Measurements from ENCODE around the gene PKP3.
A peak's percentile ranks its signal among the peaks of the same experiment; 100 is the strongest.

PKP3 gene

DNA sequence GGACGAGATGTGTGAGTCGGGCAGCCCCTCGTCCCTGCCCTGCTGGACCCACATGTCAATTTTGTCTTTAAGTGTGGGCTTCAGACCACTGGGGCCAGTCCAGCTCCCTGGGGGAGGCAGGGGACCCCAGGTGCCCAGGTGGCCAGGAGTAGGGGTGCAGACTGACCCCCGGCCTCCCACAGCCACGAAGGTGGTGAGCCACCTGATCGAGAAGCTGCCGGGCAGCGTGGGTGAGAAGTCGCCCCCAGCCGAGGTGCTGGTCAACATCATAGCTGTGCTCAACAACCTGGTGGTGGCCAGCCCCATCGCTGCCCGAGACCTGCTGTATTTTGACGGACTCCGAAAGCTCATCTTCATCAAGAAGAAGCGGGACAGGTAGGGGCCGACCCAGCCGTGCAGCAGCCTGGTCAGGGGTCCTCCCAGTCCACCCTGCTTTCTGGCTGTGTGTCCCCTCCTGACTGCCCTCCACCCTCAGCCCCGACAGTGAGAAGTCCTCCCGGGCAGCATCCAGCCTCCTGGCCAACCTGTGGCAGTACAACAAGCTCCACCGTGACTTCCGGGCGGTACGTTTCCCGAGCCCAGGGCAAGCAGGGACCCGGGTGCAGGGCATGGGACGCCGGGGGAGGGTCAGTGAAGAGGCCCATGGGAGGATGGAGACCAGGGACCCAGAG is 9.9 kb downstream of the PKP3 start:
- no peak for DNase-seq (ENCODE audit: low read depth)
- H3K4me3 ChIP-seq (ENCODE audit: control insufficient read depth, low read depth, low read length), result no peak overlapping the region
- TF ChIP-seq, protein P1, sequence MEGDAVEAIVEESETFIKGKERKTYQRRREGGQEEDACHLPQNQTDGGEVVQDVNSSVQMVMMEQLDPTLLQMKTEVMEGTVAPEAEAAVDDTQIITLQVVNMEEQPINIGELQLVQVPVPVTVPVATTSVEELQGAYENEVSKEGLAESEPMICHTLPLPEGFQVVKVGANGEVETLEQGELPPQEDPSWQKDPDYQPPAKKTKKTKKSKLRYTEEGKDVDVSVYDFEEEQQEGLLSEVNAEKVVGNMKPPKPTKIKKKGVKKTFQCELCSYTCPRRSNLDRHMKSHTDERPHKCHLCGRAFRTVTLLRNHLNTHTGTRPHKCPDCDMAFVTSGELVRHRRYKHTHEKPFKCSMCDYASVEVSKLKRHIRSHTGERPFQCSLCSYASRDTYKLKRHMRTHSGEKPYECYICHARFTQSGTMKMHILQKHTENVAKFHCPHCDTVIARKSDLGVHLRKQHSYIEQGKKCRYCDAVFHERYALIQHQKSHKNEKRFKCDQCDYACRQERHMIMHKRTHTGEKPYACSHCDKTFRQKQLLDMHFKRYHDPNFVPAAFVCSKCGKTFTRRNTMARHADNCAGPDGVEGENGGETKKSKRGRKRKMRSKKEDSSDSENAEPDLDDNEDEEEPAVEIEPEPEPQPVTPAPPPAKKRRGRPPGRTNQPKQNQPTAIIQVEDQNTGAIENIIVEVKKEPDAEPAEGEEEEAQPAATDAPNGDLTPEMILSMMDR (IDR thresholded peaks at IDR 0.05; ENCODE audit: control insufficient read depth, insufficient read depth, low read depth, low read length, missing control alignments), result no peak

DNA sequence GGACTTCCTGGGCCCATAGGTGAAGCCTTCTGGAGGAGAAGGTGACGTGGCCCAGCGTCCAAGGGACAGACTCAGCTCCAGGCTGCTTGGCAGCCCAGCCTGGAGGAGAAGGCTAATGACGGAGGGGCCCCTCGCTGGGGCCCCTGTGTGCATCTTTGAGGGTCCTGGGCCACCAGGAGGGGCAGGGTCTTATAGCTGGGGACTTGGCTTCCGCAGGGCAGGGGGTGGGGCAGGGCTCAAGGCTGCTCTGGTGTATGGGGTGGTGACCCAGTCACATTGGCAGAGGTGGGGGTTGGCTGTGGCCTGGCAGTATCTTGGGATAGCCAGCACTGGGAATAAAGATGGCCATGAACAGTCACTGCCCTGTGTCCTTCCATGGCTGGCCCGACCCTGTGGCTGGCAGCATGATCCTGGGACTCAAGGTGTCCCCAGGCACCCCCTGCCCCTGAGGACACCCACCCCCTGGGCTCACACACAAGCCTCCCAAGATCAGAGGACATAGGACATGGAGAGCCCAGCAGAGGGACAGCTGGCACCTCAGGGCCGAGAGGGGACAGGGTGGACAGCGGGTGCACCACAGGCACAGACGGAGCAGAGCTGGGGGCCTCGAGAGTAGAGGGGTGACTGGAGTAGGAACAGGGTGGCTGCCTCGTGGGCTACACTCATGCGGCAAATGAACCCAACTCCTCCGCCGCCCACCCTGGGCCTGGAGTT is 10.7 kb downstream of the PKP3 start:
- no peak overlapping the region for H3K4me3 ChIP-seq (ENCODE audit: control insufficient read depth, low read depth, low read length)
- TF ChIP-seq, protein P1 (IDR thresholded peaks at IDR 0.05; ENCODE audit: control insufficient read depth, insufficient read depth, low read depth, low read length, missing control alignments), result no peak
- DNase-seq (ENCODE audit: low read depth), result no peak

DNA sequence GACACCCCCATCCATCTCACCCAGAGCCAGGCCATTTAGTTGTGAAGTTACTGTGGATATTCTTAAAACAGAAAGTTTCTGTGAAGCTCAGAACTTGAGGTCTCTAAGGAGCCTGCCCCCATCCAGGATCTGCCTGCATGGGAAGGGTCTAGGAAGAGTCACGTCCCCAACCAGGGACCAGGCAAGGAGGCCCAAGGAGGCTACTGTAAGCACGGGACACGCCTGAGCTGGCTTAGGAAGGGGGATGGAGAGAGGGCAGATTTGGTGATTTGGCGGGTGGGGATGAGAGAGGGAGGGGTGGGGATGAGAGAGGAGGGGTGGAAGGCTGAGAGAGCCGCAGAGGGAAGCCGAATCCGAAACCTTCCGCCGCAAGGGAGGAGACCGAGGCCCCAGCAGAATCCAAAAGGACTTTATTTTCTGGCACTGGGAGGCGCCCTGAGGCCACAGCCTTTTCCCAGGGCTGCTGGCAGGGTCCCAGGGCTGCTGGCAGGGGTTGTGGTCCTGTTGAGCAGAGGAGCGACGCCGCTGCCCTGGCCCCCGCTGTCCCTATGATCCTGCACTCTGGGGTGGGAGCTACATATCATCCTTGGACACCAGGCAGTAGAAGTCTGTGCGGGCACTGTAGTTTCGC is 11.4 kb downstream of the PKP3 start:
- DNase-seq (ENCODE audit: low read depth), result no peak
- no peak overlapping the region for H3K4me3 ChIP-seq (ENCODE audit: control insufficient read depth, low read depth, low read length)
- TF ChIP-seq, protein P1 (IDR thresholded peaks at IDR 0.05; ENCODE audit: control insufficient read depth, insufficient read depth, low read depth, low read length, missing control alignments), result no peak

DNA sequence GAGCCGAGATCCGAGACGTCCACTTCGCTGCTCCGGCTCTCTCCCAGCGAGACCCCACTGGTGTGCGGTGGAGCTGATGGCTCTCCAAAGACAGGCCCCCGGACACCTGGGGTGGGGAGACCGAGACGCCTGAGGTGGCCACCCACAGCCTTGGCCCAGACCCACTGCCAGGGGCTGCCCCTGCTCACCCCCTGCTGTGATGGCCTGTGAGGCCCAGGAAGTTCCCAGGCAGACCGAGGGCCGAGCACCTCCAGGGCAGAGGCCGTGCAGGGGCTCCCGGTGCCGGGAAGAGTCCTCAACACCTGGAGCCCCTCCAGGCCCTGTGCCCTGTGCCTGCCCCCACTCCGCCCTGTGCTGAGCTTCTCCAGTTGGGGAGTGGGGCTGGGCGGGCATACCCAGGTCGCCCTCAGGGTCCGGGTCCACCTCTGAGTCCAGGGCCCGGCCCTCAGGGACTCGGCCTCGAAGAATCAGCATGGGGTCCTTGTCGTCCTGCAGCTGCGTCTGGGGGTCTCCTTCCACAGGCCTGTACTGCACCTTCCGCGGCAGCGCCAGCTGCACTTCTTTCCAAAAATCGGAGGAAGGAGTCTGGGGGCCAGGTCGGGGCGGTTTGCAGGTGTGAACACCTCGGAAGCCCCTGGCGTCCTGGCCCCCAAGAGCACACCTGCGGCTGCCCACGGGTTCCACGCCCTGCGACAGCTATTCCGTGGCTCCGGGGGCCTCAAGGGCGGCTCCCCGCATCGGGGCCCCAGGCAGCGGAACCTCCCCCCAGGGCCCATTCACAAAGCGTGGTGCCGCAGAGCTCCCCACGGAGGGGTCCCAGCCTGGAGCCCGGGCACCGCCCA is 12.2 kb downstream of the PKP3 start:
- DNase-seq (ENCODE audit: low read depth), result no peak
- TF ChIP-seq, protein P1 (IDR thresholded peaks at IDR 0.05; ENCODE audit: control insufficient read depth, insufficient read depth, low read depth, low read length, missing control alignments), result no peak
- H3K4me3 ChIP-seq (ENCODE audit: control insufficient read depth, low read depth, low read length), result peak overlapping the region; percentile 49

DNA sequence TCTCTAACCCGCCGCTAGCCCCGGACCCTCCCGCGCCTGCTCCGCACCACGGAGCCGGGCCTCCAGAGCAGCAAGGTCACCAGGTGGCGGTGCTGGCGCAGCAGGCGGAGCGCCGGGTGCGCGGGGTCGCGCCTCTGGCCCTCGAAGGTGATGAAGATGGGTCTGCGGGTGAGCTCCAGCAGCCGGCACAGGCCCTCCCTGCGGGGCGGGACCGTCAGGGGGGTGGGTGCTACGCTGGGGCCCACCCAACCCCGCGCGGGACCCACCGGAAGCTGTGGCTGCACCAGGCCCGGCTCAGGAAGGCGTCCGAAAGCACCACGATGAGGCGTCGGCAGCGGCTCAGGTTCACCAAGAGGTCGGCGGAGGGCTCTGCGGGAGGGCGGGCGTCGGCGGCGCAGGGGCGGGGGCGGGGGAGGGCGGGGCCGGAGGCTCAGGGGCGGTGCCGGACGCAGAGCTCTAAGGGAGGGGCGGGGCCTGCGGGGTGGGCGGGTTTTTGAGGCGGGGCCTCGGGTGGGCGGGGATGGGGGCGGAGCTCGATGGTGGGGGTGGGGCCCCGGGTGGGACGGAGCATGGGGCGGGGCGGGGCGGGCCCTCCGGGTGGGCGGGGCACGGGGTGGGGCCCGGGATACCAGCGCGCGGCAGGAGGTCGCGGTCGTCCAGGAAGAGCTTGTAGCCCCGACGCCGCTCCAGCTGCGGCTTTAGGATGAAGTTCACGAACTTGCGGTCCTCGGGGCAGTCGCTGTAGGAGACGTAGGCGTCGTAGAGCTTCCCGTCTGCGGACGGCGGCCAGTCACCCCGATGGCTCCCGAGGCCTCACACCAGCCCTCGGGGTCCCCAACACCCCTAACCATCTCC is 13.0 kb downstream of the PKP3 start:
- DNase-seq (ENCODE audit: low read depth), result no peak
- peak overlapping the region; percentile 49 for H3K4me3 ChIP-seq (ENCODE audit: control insufficient read depth, low read depth, low read length)
- TF ChIP-seq, protein P1 (IDR thresholded peaks at IDR 0.05; ENCODE audit: control insufficient read depth, insufficient read depth, low read depth, low read length, missing control alignments), result no peak
